Psoas muscle (tissue), 8 donors: ENCODE measurements around the gene SMCO2. TPM values are rescaled to one million over a fixed set of nuclear protein-coding genes. Genes with fewer than 3 reads are reported as not detected.

Experiments
- ATAC-seq, 4 donors: fragments of 200-7000 bp; cut with Tn5 transposase; one replicate each; pipeline ENCODE4 v1.9.1; 2020; ENCODE audit warnings: moderate library complexity in 3 of 4, mild to moderate bottlenecking in 2 of 4
- DNase-seq, 2 donors: peaks; one replicate each; pipeline ENCODE4 v3.0.0-alpha.2; 2020
- H3K27ac ChIP-seq: fragments of 200-600 bp; one replicate; pipeline ENCODE4 v1.8.0; 2022
- H3K27me3 ChIP-seq, 3 donors: fragments of 200-600 bp in 1 of 3; one replicate each; pipeline versions ENCODE4 v1.6.1 to v1.8.0; 2013 to 2022; ENCODE audit warnings: low read length in 2 of 3, mild to moderate bottlenecking in 2 of 3, moderate library complexity in 1 of 3; ENCODE audit not compliant: insufficient read depth in 3 of 3
- H3K36me3 ChIP-seq, 2 donors: fragments of 200-600 bp in 1 of 2; one replicate each; pipeline versions ENCODE4 v1.6.1 to v1.8.0; 2013 to 2022; ENCODE audit warnings: low read depth in 1 of 2, mild to moderate bottlenecking in 1 of 2, moderate library complexity in 1 of 2; ENCODE audit not compliant: insufficient read depth in 1 of 2
- H3K4me1 ChIP-seq: fragments of 200-600 bp; one replicate; pipeline ENCODE4 v1.8.0; 2022
- H3K4me3 ChIP-seq: fragments of 200-600 bp; one replicate; pipeline ENCODE4 v1.8.0; 2022; ENCODE audit warnings: mild to moderate bottlenecking
- H3K9me3 ChIP-seq: fragments of 200-600 bp; one replicate; pipeline ENCODE4 v1.8.0; 2022
- CTCF ChIP-seq: fragments of 200-600 bp; IDR thresholded peaks from one replicate; pipeline ENCODE4 v1.8.0; 2022; ENCODE audit warnings: antibody characterized with exemption
- WGBS, 3 donors: extraction: QIAGEN DNeasy Blood & Tissue Kit; methylation state at CpG; one replicate each; pipeline versions ENCODE4 v1.1.6 to v1.1.7; 2013; 5-methylcytosine and 5-hydroxymethylcytosine counted together
- intact Hi-C, 2 donors: fragments of 100-400 bp; cut with DNase I; formaldehyde crosslinking; loops; one replicate each; pipeline versions ENCODE4 v1.11.0 to v1.14.2; 2022
- polyA plus RNA-seq, 3 donors: library from polyadenylated mRNA; stranded (reverse); fragments of 200-250 nt; gene quantifications; one replicate each; pipeline ENCODE4 v1.2.3, GENCODE V29; 2013
- total RNA-seq, 4 donors: library from RNA; stranded (reverse); fragmentation: NEBNext Ultra II Directional in 2 of 4; extraction: Animal tissue kit (Norgen Biotek cat#: 25700) in 2 of 4; gene quantifications; one replicate each; pipeline versions ENCODE4 v1.2.1 to v1.2.4, GENCODE V29; 2021 to 2023
- donor health status: healthy with polysubstance abuse.
- donor health status: DM: no; HTN: no; CAD: no; lungs with moderate emphysema.
- donor health status: Bipolar disorder and iron deficiency.
- donor health status: healthy.
- donor health status: DM: yes; HTN: yes; CAD: no.
- donor health status: DM: no; HTN: no; CAD: no.
- donor health status: DM: no; HTN: no; CAD: no.
- donor health status: DM: yes; HTN: yes; CAD: no.

Gene SMCO2
- total and polyA plus RNA-seq, 7 donors = not detected

- Histone ChIP-seq H3K27ac (no peak overlapping the region), H3K9me3 (peaks cover 23% of the 10 kb centered on the region), H3K36me3 (no peaks in the 10 kb centered on the region), H3K27me3 (no peaks in the 10 kb centered on the region), H3K4me3 (no peak overlapping the region), H3K4me1 (no peaks in the 10 kb centered on the region)
- DNase-seq (no peak), ATAC-seq (no peak)
- no peak for TF ChIP-seq CTCF
- intact Hi-C loops = no loop called here
- 56 to 92% (median 71%) methylated on average over 1 of the region's 1 CpG for WGBS, 3 donors
Observed at GRCh38 chr12:27480016-27480415, 33.5 kb downstream of the SMCO2 start.

GRCh38 chr12:27486961-27487360 is 40.4 kb downstream of the SMCO2 start:
- Histone ChIP-seq H3K4me1 (no peaks in the 10 kb centered on the region), H3K9me3 (no peaks in the 10 kb centered on the region), H3K27me3 (no peaks in the 10 kb centered on the region), H3K4me3 (no peak overlapping the region), H3K36me3 (no peaks in the 10 kb centered on the region), H3K27ac (no peak overlapping the region)
- no peak for TF ChIP-seq CTCF
- ATAC-seq (no peak), DNase-seq (no peak)
- intact Hi-C loops = no loop called here

GRCh38 chr12:27488479-27488878 is 41.9 kb downstream of the SMCO2 start:
- H3K27ac ChIP-seq = no peak overlapping the region
- TF ChIP-seq CTCF = no peak
- no peaks in the 10 kb centered on the region for H3K36me3 ChIP-seq
- H3K27me3 ChIP-seq = no peaks in the 10 kb centered on the region
- intact Hi-C loops = no loop called here
- H3K4me3 ChIP-seq = no peak overlapping the region
- no peaks in the 10 kb centered on the region for H3K9me3 ChIP-seq
- ATAC-seq (no peak), DNase-seq (no peak)
- 74 to 85% (median 84%) methylated on average over 5 of the region's 5 CpGs for WGBS, 3 donors
- H3K4me1 ChIP-seq = no peaks in the 10 kb centered on the region

- Histone ChIP-seq H3K4me1 (no peaks in the 10 kb centered on the region), H3K36me3 (no peaks in the 10 kb centered on the region), H3K27ac (no peak overlapping the region), H3K9me3 (no peaks in the 10 kb centered on the region), H3K4me3 (no peak overlapping the region), H3K27me3 (no peaks in the 10 kb centered on the region)
- ATAC-seq (no peak), DNase-seq (no peak)
- TF ChIP-seq CTCF = no peak
- 86 to 95% (median 90%) methylated on average over 2 of the region's 2 CpGs for WGBS, 3 donors
- intact Hi-C loops = no loop called here
Observed at GRCh38 chr12:27491226-27491625, 44.7 kb downstream of the SMCO2 start.

- Histone ChIP-seq H3K4me1 (no peaks in the 10 kb centered on the region), H3K9me3 (no peaks in the 10 kb centered on the region), H3K27ac (no peak overlapping the region), H3K4me3 (no peak overlapping the region), H3K27me3 (no peaks in the 10 kb centered on the region), H3K36me3 (no peaks in the 10 kb centered on the region)
- intact Hi-C loops = no loop called here
- DNase-seq (no peak), ATAC-seq (no peak)
- 62 to 68% (median 65%) methylated on average over 6 of the region's 6 CpGs for WGBS, 3 donors
- no peak for TF ChIP-seq CTCF
Observed at GRCh38 chr12:27493260-27493940, 46.9 kb downstream of the SMCO2 start.
